Measurements from ENCODE around the gene MTAP.

DNA sequence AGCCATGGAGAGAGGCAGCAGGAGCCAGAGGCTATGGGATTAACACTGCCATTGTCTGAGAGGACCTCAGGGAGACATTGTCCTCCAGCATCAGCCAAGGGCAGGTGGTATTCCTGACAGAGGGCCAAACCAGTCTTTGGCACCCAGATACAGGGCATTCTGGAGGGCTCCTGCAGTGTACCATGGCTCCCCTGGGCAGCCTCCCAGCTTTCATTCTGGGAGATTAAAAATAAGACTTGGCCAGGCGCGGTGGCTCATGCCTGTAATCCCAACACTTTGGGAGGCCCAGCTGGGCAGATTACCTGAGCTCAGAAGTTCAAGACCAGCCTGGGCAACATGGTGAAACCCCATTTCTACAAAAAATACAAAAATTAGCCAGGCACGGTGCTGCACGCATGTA is 4.2 kb downstream of the MTAP start:
- no peak for TF ChIP-seq EZH2phosphoT487 (IDR thresholded peaks at IDR 0.05; ENCODE audit: borderline replicate concordance)
- TF ChIP-seq, protein P1, sequence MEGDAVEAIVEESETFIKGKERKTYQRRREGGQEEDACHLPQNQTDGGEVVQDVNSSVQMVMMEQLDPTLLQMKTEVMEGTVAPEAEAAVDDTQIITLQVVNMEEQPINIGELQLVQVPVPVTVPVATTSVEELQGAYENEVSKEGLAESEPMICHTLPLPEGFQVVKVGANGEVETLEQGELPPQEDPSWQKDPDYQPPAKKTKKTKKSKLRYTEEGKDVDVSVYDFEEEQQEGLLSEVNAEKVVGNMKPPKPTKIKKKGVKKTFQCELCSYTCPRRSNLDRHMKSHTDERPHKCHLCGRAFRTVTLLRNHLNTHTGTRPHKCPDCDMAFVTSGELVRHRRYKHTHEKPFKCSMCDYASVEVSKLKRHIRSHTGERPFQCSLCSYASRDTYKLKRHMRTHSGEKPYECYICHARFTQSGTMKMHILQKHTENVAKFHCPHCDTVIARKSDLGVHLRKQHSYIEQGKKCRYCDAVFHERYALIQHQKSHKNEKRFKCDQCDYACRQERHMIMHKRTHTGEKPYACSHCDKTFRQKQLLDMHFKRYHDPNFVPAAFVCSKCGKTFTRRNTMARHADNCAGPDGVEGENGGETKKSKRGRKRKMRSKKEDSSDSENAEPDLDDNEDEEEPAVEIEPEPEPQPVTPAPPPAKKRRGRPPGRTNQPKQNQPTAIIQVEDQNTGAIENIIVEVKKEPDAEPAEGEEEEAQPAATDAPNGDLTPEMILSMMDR (conservative IDR thresholded peaks at IDR 0.05; ENCODE audit: low read length), result no peak
